Fibroblast of lung (primary cell): ENCODE data around the gene CNNM2. TPM values are rescaled to one million over a fixed set of nuclear protein-coding genes. Genes with fewer than 3 reads are reported as not detected.

ENCODE experiments used
- DNase-seq, 2 donors: peaks; one replicate each; pipeline versions ENCODE4 v3.0.0 to v3.0.0-alpha.2; 2010; ENCODE audit warnings: low read depth in 2 of 2
- H2AFZ ChIP-seq: 2 replicates; pipeline ENCODE4 v1.5.1; 2012; ENCODE audit warnings: low read length, control low read depth, inconsistent platforms
- H3K27ac ChIP-seq: 2 replicates; pipeline ENCODE4 v1.5.1; 2011; ENCODE audit warnings: low read length, control low read depth; ENCODE audit not compliant: insufficient read depth
- H3K27me3 ChIP-seq: 2 replicates; pipeline ENCODE4 v1.5.1; 2011; ENCODE audit warnings: mild to moderate bottlenecking, low read length; ENCODE audit not compliant: control insufficient read depth, insufficient read depth
- H3K36me3 ChIP-seq: 2 replicates; pipeline ENCODE4 v1.5.1; 2011; ENCODE audit warnings: low read length; ENCODE audit not compliant: control insufficient read depth, insufficient read depth
- H3K4me1 ChIP-seq: 2 replicates; pipeline ENCODE4 v1.5.1; 2011; ENCODE audit warnings: low read length; ENCODE audit not compliant: control insufficient read depth, insufficient read depth; ENCODE audit errors: extremely low read depth
- H3K4me2 ChIP-seq: 2 replicates; pipeline ENCODE4 v1.5.1; 2011; ENCODE audit warnings: low read length, control low read depth; ENCODE audit not compliant: insufficient read depth; ENCODE audit errors: extremely low read depth
- H3K4me3 ChIP-seq, 4 experiments: fragments of 200-600 bp in 1 of 4; sonication (generic) in 1 of 4; replicated peaks in 1 of 4; 2 replicates each; pipeline ENCODE4 v1.5.1; 2011 to 2016; ENCODE audit warnings: low read length in 4 of 4, low read depth in 3 of 4, mild to moderate bottlenecking in 3 of 4, control low read depth in 2 of 4, inconsistent platforms in 1 of 4, mixed read lengths in 1 of 4; ENCODE audit not compliant: insufficient read depth in 1 of 4; ENCODE audit errors: control extremely low read depth in 1 of 4
- H3K79me2 ChIP-seq: 2 replicates; pipeline ENCODE4 v1.5.1; 2012; ENCODE audit warnings: mild to moderate bottlenecking, low read length, inconsistent platforms; ENCODE audit not compliant: control insufficient read depth, insufficient read depth
- H3K9ac ChIP-seq: 2 replicates; pipeline ENCODE4 v1.5.1; 2011; ENCODE audit warnings: mild to moderate bottlenecking, low read length, control low read depth; ENCODE audit not compliant: insufficient read depth
- H3K9me3 ChIP-seq: 2 replicates; pipeline ENCODE4 v1.5.1; 2012; ENCODE audit warnings: low read depth, low read length; ENCODE audit not compliant: control insufficient read depth, insufficient read depth
- H4K20me1 ChIP-seq: 2 replicates; pipeline ENCODE4 v1.5.1; 2011; ENCODE audit warnings: low read length; ENCODE audit not compliant: control insufficient read depth, insufficient read depth; ENCODE audit errors: extremely low read depth
- EZH2 ChIP-seq: IDR thresholded peaks from 2 replicates; pipeline ENCODE4 v1.5.1; 2012; ENCODE audit warnings: low read length, control low read depth, mild to moderate bottlenecking; ENCODE audit errors: missing control alignments
- polyA plus RNA-seq, 2 donors: library from polyadenylated mRNA; depleted of rRNA in 1 of 2; stranded (reverse) in 1 of 2; unstranded in 1 of 2; fragments of >200 nt; gene quantifications; 2 replicates each; pipeline ENCODE4 v1.2.1, GENCODE V29; 2011 to 2012; ENCODE audit warnings: missing spikeins in 1 of 2
- total RNA-seq: library from RNA; depleted of rRNA; stranded (reverse); fragments of >200 nt; gene quantifications from 2 replicates; pipeline ENCODE4 v1.2.1, GENCODE V29; 2014
- TF ChIP-seq, protein P1 (sequence below), 2 donors: IDR thresholded peaks in 1 of 2; conservative IDR thresholded peaks in 1 of 2; 1 replicate in 1 of 2; 2 replicates in 1 of 2; pipeline ENCODE4 v1.5.1; 2011 to 2012; ENCODE audit warnings: low read length in 2 of 2, control low read depth in 1 of 2, inconsistent platforms in 1 of 2, low read depth in 1 of 2, mild to moderate bottlenecking in 1 of 2

The CNNM2 gene
- total and polyA plus RNA-seq, 2 donors (not counting 1 experiment from before 2014, with no cell fraction given), result 3.4 to 6.1 TPM

DNA sequence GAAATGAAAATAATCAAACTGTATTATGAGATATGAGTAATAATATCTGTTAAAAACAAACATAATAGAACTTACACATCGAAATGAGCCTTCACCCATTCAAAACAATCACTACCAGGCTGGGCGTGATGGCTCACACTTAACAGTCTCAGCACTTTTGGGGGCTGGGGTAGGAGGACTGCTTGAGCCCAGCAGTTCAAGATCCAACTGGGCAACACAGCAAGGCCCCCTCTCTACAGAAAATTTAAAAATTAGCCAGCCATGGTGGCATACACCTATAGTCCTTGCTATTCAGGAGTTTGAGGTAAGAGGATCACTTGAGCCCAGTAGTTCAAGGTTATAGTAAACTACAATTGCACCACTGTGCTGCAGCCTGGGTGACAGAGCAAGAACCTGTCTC is 199.2 kb downstream of the CNNM2 start:
- Histone ChIP-seq H3K9me3 (no peaks in the 10 kb centered on the region), H3K36me3 (no peaks in the 10 kb centered on the region), H3K4me2 (no peak overlapping the region), H3K4me1 (no peaks in the 10 kb centered on the region), H3K27me3 (no peaks in the 10 kb centered on the region), H3K79me2 (no peaks in the 10 kb centered on the region), H3K27ac (no peak overlapping the region), H3K4me3 (no peak overlapping the region), H4K20me1 (no peaks in the 10 kb centered on the region), H3K9ac (no peak overlapping the region), H2AFZ (no peak overlapping the region)
- DNase-seq, result no peak
- no peak for TF ChIP-seq EZH2
- TF ChIP-seq, protein P1, sequence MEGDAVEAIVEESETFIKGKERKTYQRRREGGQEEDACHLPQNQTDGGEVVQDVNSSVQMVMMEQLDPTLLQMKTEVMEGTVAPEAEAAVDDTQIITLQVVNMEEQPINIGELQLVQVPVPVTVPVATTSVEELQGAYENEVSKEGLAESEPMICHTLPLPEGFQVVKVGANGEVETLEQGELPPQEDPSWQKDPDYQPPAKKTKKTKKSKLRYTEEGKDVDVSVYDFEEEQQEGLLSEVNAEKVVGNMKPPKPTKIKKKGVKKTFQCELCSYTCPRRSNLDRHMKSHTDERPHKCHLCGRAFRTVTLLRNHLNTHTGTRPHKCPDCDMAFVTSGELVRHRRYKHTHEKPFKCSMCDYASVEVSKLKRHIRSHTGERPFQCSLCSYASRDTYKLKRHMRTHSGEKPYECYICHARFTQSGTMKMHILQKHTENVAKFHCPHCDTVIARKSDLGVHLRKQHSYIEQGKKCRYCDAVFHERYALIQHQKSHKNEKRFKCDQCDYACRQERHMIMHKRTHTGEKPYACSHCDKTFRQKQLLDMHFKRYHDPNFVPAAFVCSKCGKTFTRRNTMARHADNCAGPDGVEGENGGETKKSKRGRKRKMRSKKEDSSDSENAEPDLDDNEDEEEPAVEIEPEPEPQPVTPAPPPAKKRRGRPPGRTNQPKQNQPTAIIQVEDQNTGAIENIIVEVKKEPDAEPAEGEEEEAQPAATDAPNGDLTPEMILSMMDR (conservative IDR thresholded peaks at IDR 0.05 in 1 of 2, IDR thresholded peaks at IDR 0.05 in 1 of 2; ENCODE audit: low read depth in 1 of 2, low read length in 2 of 2), result no peak

DNA sequence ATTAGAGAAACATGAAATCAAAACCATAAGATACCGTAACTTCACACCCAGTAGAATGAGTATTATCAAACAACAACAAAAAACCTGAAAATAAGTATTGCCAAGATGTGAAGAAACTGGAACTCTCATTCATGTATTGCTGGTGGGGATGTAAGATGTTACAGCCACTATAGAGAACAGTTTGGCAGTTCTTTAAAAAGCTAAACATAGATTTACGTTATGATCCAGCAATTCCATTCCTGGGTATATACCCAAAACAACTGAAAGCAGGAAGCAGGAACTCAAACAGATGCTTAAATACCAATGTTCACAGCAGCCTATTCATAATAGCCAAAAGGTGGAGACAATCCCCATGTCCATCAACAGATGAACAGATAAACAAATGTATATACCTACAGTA is 202.5 kb downstream of the CNNM2 start:
- Histone ChIP-seq H3K4me1 (no peaks in the 10 kb centered on the region), H4K20me1 (no peaks in the 10 kb centered on the region), H3K9ac (no peak overlapping the region), H3K27ac (no peak overlapping the region), H3K79me2 (no peaks in the 10 kb centered on the region), H2AFZ (no peak overlapping the region), H3K27me3 (no peaks in the 10 kb centered on the region), H3K36me3 (no peaks in the 10 kb centered on the region), H3K9me3 (no peaks in the 10 kb centered on the region), H3K4me2 (no peak overlapping the region), H3K4me3 (no peak overlapping the region)
- DNase-seq, result peak in 1 of 2 donors; percentile 18
- TF ChIP-seq EZH2, result no peak
- TF ChIP-seq, protein P1 (conservative IDR thresholded peaks at IDR 0.05 in 1 of 2, IDR thresholded peaks at IDR 0.05 in 1 of 2; ENCODE audit: low read depth in 1 of 2, low read length in 2 of 2), result no peak

DNA sequence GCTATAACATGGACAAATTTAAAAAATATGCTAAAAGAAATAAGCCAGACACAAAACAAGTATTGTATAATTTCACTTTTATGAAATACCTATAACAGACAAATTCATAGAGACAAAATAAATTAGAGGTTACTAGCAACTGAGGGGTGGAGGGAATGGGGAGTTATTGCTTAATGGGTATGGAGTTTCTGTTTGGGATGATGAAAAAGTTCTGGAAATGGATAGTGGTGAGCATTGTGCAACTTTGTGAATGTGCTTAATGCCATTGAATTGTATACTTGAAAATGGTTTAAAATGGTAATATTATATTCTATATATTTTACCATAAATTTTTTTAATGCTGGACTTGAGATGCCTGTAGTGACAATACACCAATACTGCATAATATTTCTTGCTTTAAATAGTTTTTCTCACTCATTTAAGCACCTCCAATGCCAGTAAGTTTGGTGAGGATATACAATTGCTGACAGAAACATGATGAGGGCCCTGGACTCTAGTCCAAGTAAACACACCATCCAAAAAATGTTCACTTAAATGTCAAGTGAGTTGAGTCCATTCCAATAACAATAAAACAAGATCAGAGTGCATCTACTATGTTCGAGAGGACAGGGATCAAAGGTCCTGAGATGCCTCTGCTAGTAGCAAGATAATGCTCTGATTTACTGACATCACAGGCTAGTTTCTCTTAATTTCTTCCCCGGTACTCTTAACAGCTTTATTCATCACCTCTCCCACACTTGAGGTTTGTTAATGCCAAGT is 203.1 kb downstream of the CNNM2 start:
- Histone ChIP-seq H3K27me3 (no peaks in the 10 kb centered on the region), H3K9me3 (no peaks in the 10 kb centered on the region), H4K20me1 (no peaks in the 10 kb centered on the region), H3K36me3 (no peaks in the 10 kb centered on the region), H3K79me2 (no peaks in the 10 kb centered on the region), H3K27ac (no peak overlapping the region), H3K4me2 (no peak overlapping the region), H3K9ac (no peak overlapping the region), H3K4me1 (no peaks in the 10 kb centered on the region), H3K4me3 (no peak overlapping the region), H2AFZ (no peak overlapping the region)
- TF ChIP-seq EZH2, result no peak
- DNase-seq, result peak in 1 of 2 donors; percentile 79
